ENCODE measurements around the gene NEU4. TPM values are rescaled to one million over a fixed set of nuclear protein-coding genes. Genes with fewer than 3 reads are reported as not detected.

NEU4 gene
- total and polyA plus RNA-seq, 9 of the 15 experiments (the other 6 are each of a cell fraction or from before 2014, with no cell fraction given): 0.01 to 0.40 TPM; not detected in 7

DNA sequence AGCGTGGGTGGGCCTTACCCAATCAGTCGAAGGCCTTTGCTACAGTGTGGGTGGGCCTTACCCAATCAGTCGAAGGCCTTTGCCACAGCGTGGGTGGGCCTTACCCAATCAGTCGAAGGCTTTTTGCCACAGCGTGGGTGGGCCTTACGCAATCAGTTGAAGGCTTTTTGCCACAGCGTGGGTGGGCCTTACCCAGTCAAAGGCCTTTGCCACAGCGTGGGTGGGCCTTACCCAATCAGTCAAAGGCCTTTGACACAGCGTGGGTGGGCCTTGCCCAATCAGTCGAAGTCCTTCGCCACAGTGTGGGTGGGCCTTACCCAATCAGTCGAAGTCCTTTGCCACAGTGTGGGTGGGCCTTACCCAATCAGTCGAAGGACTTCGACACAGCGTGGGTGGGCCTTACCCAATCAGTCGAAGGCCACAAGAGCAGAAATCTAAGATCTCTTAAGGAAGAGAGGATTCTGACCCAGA is 48.7 kb upstream of the NEU4 start (continued):
- TF ChIP-seq, protein P1, sequence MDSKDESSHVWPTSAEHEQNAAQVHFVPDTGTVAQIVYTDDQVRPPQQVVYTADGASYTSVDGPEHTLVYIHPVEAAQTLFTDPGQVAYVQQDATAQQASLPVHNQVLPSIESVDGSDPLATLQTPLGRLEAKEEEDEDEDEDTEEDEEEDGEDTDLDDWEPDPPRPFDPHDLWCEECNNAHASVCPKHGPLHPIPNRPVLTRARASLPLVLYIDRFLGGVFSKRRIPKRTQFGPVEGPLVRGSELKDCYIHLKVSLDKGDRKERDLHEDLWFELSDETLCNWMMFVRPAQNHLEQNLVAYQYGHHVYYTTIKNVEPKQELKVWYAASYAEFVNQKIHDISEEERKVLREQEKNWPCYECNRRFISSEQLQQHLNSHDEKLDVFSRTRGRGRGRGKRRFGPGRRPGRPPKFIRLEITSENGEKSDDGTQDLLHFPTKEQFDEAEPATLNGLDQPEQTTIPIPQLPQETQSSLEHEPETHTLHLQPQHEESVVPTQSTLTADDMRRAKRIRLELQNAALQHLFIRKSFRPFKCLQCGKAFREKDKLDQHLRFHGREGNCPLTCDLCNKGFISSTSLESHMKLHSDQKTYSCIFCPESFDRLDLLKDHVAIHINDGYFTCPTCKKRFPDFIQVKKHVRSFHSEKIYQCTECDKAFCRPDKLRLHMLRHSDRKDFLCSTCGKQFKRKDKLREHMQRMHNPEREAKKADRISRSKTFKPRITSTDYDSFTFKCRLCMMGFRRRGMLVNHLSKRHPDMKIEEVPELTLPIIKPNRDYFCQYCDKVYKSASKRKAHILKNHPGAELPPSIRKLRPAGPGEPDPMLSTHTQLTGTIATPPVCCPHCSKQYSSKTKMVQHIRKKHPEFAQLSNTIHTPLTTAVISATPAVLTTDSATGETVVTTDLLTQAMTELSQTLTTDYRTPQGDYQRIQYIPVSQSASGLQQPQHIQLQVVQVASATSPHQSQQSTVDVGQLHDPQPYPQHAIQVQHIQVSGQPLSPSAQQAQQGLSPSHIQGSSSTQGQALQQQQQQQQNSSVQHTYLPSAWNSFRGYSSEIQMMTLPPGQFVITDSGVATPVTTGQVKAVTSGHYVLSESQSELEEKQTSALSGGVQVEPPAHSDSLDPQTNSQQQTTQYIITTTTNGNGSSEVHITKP (IDR thresholded peaks at IDR 0.05; ENCODE audit: partially characterized antibody): no peak
- TF ChIP-seq ZNF184 (CRISPR knock-in tag; IDR thresholded peaks at IDR 0.05) (no peak), RCOR1 (IDR thresholded peaks at IDR 0.05; ENCODE audit: borderline replicate concordance in 1 of 2, low read depth in 2 of 2, low read length in 2 of 2) (peak in 1 of 2 experiments; percentile 24; a peak in 1 of 4 replicates), HDAC6 (IDR thresholded peaks at IDR 0.05; ENCODE audit: low read depth, low read length) (no peak), BRCA1 (IDR thresholded peaks at IDR 0.05) (no peak), BRCA1 (CRISPR knock-in tag; IDR thresholded peaks at IDR 0.05) (no peak), PYGO2 (tag; IDR thresholded peaks at IDR 0.05) (no peak), TAF7 (tag; IDR thresholded peaks at IDR 0.05) (no peak), DPF2 (IDR thresholded peaks at IDR 0.05) (no peak), ARID2 (IDR thresholded peaks at IDR 0.05) (no peak), MEF2D (tag; conservative IDR thresholded peaks at IDR 0.05; ENCODE audit: low read depth) (no peak), MECOM (CRISPR knock-in tag; IDR thresholded peaks at IDR 0.05) (no peak)
- TF ChIP-seq, protein P2, sequence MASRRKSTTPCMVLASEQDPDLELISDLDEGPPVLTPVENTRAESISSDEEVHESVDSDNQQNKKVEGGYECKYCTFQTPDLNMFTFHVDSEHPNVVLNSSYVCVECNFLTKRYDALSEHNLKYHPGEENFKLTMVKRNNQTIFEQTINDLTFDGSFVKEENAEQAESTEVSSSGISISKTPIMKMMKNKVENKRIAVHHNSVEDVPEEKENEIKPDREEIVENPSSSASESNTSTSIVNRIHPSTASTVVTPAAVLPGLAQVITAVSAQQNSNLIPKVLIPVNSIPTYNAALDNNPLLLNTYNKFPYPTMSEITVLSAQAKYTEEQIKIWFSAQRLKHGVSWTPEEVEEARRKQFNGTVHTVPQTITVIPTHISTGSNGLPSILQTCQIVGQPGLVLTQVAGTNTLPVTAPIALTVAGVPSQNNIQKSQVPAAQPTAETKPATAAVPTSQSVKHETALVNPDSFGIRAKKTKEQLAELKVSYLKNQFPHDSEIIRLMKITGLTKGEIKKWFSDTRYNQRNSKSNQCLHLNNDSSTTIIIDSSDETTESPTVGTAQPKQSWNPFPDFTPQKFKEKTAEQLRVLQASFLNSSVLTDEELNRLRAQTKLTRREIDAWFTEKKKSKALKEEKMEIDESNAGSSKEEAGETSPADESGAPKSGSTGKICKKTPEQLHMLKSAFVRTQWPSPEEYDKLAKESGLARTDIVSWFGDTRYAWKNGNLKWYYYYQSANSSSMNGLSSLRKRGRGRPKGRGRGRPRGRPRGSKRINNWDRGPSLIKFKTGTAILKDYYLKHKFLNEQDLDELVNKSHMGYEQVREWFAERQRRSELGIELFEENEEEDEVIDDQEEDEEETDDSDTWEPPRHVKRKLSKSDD (conservative IDR thresholded peaks at IDR 0.05; ENCODE audit: low read length): no peak
- TF ChIP-seq, protein P3, sequence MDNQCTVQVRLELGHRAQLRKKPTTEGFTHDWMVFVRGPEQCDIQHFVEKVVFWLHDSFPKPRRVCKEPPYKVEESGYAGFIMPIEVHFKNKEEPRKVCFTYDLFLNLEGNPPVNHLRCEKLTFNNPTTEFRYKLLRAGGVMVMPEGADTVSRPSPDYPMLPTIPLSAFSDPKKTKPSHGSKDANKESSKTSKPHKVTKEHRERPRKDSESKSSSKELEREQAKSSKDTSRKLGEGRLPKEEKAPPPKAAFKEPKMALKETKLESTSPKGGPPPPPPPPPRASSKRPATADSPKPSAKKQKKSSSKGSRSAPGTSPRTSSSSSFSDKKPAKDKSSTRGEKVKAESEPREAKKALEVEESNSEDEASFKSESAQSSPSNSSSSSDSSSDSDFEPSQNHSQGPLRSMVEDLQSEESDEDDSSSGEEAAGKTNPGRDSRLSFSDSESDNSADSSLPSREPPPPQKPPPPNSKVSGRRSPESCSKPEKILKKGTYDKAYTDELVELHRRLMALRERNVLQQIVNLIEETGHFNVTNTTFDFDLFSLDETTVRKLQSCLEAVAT (IDR thresholded peaks at IDR 0.05): no peak
- TF ChIP-seq, protein P4, sequence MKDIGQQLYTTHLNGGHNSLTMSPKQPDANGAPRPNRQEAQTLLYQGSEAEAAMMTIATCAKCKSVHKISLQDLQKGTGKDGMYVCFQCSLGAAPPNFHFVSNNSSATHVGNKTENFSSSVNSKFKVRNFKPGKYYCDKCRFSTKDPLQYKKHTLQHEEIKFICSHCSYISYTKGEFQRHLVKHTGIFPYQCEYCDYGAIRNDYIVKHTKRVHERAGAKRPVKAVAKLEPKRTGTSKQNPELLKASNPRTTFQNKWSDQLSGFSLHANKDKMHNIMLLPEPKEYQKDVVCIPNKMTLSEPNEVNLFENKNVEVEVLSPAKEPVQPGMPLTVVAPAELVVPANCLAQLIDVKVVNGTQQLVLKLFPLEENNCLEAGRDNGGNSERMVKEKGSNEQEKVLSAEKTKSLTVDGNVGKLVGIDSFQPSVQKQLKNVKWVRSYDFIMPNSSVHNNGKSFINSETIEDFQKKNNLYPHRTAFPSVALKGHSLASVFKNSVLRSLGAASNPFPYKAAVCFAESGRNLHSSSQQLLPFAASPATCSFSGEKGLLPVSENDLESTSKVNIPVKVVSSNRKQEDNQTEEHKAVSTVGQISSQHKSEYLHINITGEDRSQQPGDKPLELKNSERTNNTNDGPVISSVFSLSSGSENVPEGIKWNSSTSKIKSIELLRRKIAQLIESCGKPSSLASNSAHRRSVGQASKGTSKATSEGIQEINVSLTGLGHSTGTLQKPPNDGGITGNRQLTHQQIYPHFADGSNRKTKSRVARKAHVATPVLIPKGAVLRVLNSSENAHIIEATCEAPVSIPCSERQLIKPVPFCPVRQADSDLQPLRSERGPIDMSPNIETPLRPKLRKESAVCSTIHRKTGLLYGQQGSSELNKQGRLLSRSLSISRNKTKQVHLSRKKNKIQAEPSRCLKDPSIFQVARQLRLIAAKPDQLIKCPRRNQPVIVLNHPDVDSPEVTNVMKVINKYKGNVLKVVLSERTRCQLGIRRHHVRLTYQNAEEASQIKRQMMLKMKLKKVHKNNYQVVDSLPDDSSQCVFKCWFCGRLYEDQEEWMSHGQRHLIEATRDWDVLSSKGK (CRISPR knock-in tag; IDR thresholded peaks at IDR 0.05): no peak
- TF ChIP-seq, protein P5, sequence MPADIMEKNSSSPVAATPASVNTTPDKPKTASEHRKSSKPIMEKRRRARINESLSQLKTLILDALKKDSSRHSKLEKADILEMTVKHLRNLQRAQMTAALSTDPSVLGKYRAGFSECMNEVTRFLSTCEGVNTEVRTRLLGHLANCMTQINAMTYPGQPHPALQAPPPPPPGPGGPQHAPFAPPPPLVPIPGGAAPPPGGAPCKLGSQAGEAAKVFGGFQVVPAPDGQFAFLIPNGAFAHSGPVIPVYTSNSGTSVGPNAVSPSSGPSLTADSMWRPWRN (IDR thresholded peaks at IDR 0.05; ENCODE audit: low read depth): no peak

Measured in K562 (cell line).